ENCODE results near the gene UBL3.
A peak's percentile ranks its signal among the peaks of the same experiment; 100 is the strongest.

The UBL3 gene

DNA sequence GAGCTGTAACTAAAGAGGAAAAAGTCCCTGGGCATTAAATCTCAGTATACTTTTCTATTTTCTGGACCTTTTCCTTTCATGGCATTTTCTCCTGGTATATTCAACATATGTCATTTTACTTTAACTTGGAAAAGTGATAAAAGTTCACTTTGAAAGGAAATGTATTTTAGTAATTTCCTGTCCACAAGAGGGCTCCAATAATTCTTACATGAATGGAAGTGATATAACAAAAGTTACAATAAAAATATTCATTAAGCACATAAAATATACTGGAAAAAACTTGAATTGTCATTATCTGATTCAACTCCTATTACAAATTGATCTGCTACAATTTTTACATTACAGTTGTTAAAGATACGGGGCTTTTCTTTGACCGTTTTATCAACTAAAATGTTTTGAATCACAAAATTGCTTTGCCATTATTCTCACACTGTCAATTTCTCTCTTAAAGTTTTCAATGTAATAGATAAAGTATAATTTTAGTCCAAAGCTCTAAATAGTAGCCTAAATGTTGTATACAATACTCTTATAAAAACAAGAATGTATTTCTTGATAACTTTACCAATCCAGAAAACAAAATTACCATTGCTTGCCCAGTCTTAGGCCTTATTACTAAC lies 4.9 kb downstream of the UBL3 start:
- Mint-ChIP-seq H3K4me3 (no peak overlapping the region), H3K9me3 (no peaks in the 10 kb centered on the region), H3K27me3 (no peaks in the 10 kb centered on the region), H3K36me3 (no peaks in the 10 kb centered on the region), H3K27ac (no peak overlapping the region), H3K4me1 (peaks cover 64% of the 10 kb centered on the region)

- H3K36me3 Mint-ChIP-seq: no peaks in the 10 kb centered on the region
- peaks cover 72% of the 10 kb centered on the region for H3K4me1 Mint-ChIP-seq
- no peak overlapping the region for H3K27ac Mint-ChIP-seq
- no peaks in the 10 kb centered on the region for H3K27me3 Mint-ChIP-seq
- H3K9me3 Mint-ChIP-seq: no peaks in the 10 kb centered on the region
- no peak overlapping the region for H3K4me3 Mint-ChIP-seq
Measured at GRCh38 chr13:29844441-29844840, 6.0 kb downstream of the UBL3 start.

- Mint-ChIP-seq H3K27ac (no peak overlapping the region), H3K4me1 (peaks cover 86% of the 10 kb centered on the region), H3K27me3 (no peaks in the 10 kb centered on the region), H3K36me3 (peaks cover 3% of the 10 kb centered on the region), H3K4me3 (no peak overlapping the region), H3K9me3 (no peaks in the 10 kb centered on the region)
Measured at GRCh38 chr13:29840585-29840984, 9.8 kb downstream of the UBL3 start.

- Mint-ChIP-seq H3K36me3 (peaks cover 14% of the 10 kb centered on the region), H3K4me3 (no peak overlapping the region), H3K27me3 (no peaks in the 10 kb centered on the region), H3K27ac (no peak overlapping the region), H3K9me3 (no peaks in the 10 kb centered on the region), H3K4me1 (peaks cover 70% of the 10 kb centered on the region)
Measured at GRCh38 chr13:29835280-29836061, 14.9 kb downstream of the UBL3 start.

- Mint-ChIP-seq H3K4me1 (peaks cover 50% of the 10 kb centered on the region), H3K9me3 (no peaks in the 10 kb centered on the region), H3K27me3 (no peaks in the 10 kb centered on the region), H3K4me3 (no peak overlapping the region), H3K36me3 (peaks cover 14% of the 10 kb centered on the region), H3K27ac (no peak overlapping the region)
Measured at GRCh38 chr13:29832761-29833298, 17.6 kb downstream of the UBL3 start.

- peaks cover 37% of the 10 kb centered on the region for H3K4me1 Mint-ChIP-seq
- no peaks in the 10 kb centered on the region for H3K9me3 Mint-ChIP-seq
- H3K27ac Mint-ChIP-seq: no peak overlapping the region
- no peaks in the 10 kb centered on the region for H3K27me3 Mint-ChIP-seq
- H3K4me3 Mint-ChIP-seq: no peak overlapping the region
- H3K36me3 Mint-ChIP-seq: peaks cover 17% of the 10 kb centered on the region
Measured at GRCh38 chr13:29830000-29830399, 20.4 kb downstream of the UBL3 start.

DNA sequence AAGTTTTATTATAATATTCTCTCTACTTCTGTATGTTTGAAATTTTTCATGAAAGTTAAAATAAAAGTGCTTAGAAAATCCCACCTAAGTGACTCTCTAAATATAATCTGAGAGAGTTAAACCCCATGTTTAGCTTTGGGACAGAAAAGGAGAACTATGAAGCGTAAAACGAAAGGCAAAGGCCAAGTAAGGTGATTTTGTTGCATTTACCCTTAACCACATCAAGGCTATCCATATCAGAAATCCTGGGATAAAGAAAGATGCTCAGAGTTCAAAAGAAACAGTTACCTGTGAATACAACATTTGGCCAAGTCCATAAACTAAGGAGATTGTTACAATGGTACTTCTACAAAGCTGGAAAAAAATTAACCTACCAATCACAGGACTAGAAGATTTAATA lies 31.3 kb downstream of the UBL3 start:
- Mint-ChIP-seq H3K27ac (no peak overlapping the region), H3K4me3 (no peak overlapping the region), H3K27me3 (no peaks in the 10 kb centered on the region), H3K36me3 (peaks cover 9% of the 10 kb centered on the region), H3K9me3 (no peaks in the 10 kb centered on the region), H3K4me1 (peaks cover 55% of the 10 kb centered on the region)

GRCh38 chr13:29817604-29818378 lies 32.6 kb downstream of the UBL3 start:
- no peak overlapping the region for H3K27ac Mint-ChIP-seq
- H3K4me3 Mint-ChIP-seq: peak overlapping the region; percentile 20
- H3K9me3 Mint-ChIP-seq: no peaks in the 10 kb centered on the region
- peaks cover 58% of the 10 kb centered on the region for H3K4me1 Mint-ChIP-seq
- peaks cover 7% of the 10 kb centered on the region for H3K36me3 Mint-ChIP-seq
- no peaks in the 10 kb centered on the region for H3K27me3 Mint-ChIP-seq

- Mint-ChIP-seq H3K4me3 (no peak overlapping the region), H3K4me1 (peaks cover 54% of the 10 kb centered on the region), H3K27me3 (no peaks in the 10 kb centered on the region), H3K27ac (no peak overlapping the region), H3K36me3 (peaks cover 3% of the 10 kb centered on the region), H3K9me3 (no peaks in the 10 kb centered on the region)
Measured at GRCh38 chr13:29816715-29817114, 33.7 kb downstream of the UBL3 start.

- no peak overlapping the region for H3K4me3 Mint-ChIP-seq
- H3K36me3 Mint-ChIP-seq: peaks cover 2% of the 10 kb centered on the region
- H3K4me1 Mint-ChIP-seq: peaks cover 66% of the 10 kb centered on the region
- no peaks in the 10 kb centered on the region for H3K27me3 Mint-ChIP-seq
- H3K27ac Mint-ChIP-seq: no peak overlapping the region
- H3K9me3 Mint-ChIP-seq: no peaks in the 10 kb centered on the region
Measured at GRCh38 chr13:29815336-29815735, 35.1 kb downstream of the UBL3 start.

DNA sequence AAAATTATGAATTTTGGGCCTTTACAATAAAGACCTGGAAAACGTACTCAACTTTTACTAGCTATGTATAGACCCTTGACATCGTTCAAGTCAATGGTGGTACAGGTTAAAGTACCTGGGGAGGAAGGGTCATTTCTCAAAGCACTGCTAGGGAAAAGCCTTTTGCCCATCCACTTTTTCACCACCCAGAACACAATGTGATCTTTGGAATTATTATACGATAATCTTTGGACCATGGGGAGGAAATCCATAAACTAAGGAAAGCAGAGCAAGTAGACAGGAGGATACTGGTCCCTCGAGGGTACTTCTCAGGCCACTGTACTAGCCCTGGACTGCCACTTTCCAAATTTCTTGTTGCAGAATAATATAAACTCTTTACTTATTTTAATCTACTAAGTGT lies 39.5 kb downstream of the UBL3 start:
- Mint-ChIP-seq H3K4me3 (no peak overlapping the region), H3K36me3 (no peaks in the 10 kb centered on the region), H3K27ac (peak overlapping the region; percentile 46), H3K27me3 (no peaks in the 10 kb centered on the region), H3K9me3 (no peaks in the 10 kb centered on the region), H3K4me1 (peaks cover 69% of the 10 kb centered on the region)

- H3K4me1 Mint-ChIP-seq: peaks cover 63% of the 10 kb centered on the region
- H3K27ac Mint-ChIP-seq: no peak overlapping the region
- no peaks in the 10 kb centered on the region for H3K27me3 Mint-ChIP-seq
- H3K9me3 Mint-ChIP-seq: no peaks in the 10 kb centered on the region
- H3K36me3 Mint-ChIP-seq: no peaks in the 10 kb centered on the region
- no peak overlapping the region for H3K4me3 Mint-ChIP-seq
Measured at GRCh38 chr13:29810145-29810742, 40.2 kb downstream of the UBL3 start.

- Mint-ChIP-seq H3K27ac (no peak overlapping the region), H3K4me1 (peaks cover 58% of the 10 kb centered on the region), H3K27me3 (no peaks in the 10 kb centered on the region), H3K9me3 (no peaks in the 10 kb centered on the region), H3K4me3 (no peak overlapping the region), H3K36me3 (no peaks in the 10 kb centered on the region)
Measured at GRCh38 chr13:29808264-29808663, 42.2 kb downstream of the UBL3 start.

GRCh38 chr13:29805994-29806979 lies 44.1 kb downstream of the UBL3 start:
- no peaks in the 10 kb centered on the region for H3K27me3 Mint-ChIP-seq
- no peaks in the 10 kb centered on the region for H3K9me3 Mint-ChIP-seq
- no peak overlapping the region for H3K27ac Mint-ChIP-seq
- H3K4me1 Mint-ChIP-seq: peaks cover 44% of the 10 kb centered on the region
- H3K36me3 Mint-ChIP-seq: no peaks in the 10 kb centered on the region
- H3K4me3 Mint-ChIP-seq: no peak overlapping the region

Data from activated naive CD4-positive, alpha-beta T cell treated with anti-CD3 and anti-CD28 coated beads, Interleukin-2, amount 50 U/mL, for 24 hours (primary cell).